ENCODE results near the gene KCTD14. TPM values are rescaled to one million over a fixed set of nuclear protein-coding genes. Genes with fewer than 3 reads are reported as not detected.

Gene KCTD14
- total RNA-seq, 1 donor from 2014 or later, result 2.8 TPM

GRCh38 chr11:77967121-77967520 is 56.0 kb downstream of the KCTD14 start:
- Mint-ChIP-seq H3K36me3 (peaks cover 10% of the 10 kb centered on the region), H3K27ac (no peak overlapping the region)

GRCh38 chr11:77966338-77966737 is 56.7 kb downstream of the KCTD14 start:
- Mint-ChIP-seq H3K27me3 (no peaks in the 10 kb centered on the region), H3K36me3 (peaks cover 10% of the 10 kb centered on the region), H3K27ac (no peak overlapping the region), H3K4me3 (no peak overlapping the region), H3K9me3 (no peaks in the 10 kb centered on the region), H3K4me1 (ENCODE audit: unreplicated experiment) (no peaks in the 10 kb centered on the region)
- DNase-seq (ENCODE audit: extremely low spot score, unreplicated experiment), result no peak
- TF ChIP-seq CTCF (conservative IDR thresholded peaks at IDR 0.05), result no peak

More at GRCh38 chr11:77967121-77967520, 56.0 kb downstream of the KCTD14 start:
- DNase-seq (ENCODE audit: extremely low spot score, unreplicated experiment), result no peak
- H3K4me1 Mint-ChIP-seq (ENCODE audit: unreplicated experiment), result no peaks in the 10 kb centered on the region
- H3K27me3 Mint-ChIP-seq, result no peaks in the 10 kb centered on the region
- no peaks in the 10 kb centered on the region for H3K9me3 Mint-ChIP-seq
- TF ChIP-seq CTCF (conservative IDR thresholded peaks at IDR 0.05), result no peak
- H3K4me3 Mint-ChIP-seq, result no peak overlapping the region

Other genes with a start within 250 kb of the KCTD14 start
- gene RSF1, start 202.6 kb downstream of the KCTD14 start, total RNA-seq (ENCODE audit: low replicate concordance), result 56.6 and 74.2 TPM in 2 replicates
- 16.9 and 33.6 TPM in 2 replicates for gene AAMDC, start 202.1 kb downstream of the KCTD14 start, total RNA-seq (ENCODE audit: low replicate concordance)
- gene INTS4, start 28.6 kb downstream of the KCTD14 start, total RNA-seq (ENCODE audit: low replicate concordance), result 27.1 and 46.3 TPM in 2 replicates
- gene THRSP, start 40.6 kb upstream of the KCTD14 start, total RNA-seq (ENCODE audit: low replicate concordance), result not detected in 2 replicates
- 233 and 240 TPM in 2 replicates for gene NDUFC2, start 56.6 kb upstream of the KCTD14 start, total RNA-seq (ENCODE audit: low replicate concordance)
- gene ALG8, start 116.3 kb upstream of the KCTD14 start, total RNA-seq (ENCODE audit: low replicate concordance), result 45.2 and 71.8 TPM in 2 replicates
- gene KCTD21, start 165.3 kb upstream of the KCTD14 start, total RNA-seq (ENCODE audit: low replicate concordance), result 9.7 and 10.7 TPM in 2 replicates
- gene USP35, start 165.6 kb upstream of the KCTD14 start, total RNA-seq (ENCODE audit: low replicate concordance), result 8.9 and 9.7 TPM in 2 replicates

All from type B pancreatic cell (in vitro differentiated cells).